HG03354 (cell line): Measurements from ENCODE around the gene MXD1.

Experiments
- ATAC-seq: cut with Tn5 transposase; IDR thresholded peaks from one replicate; pipeline ENCODE4 v1.9.1; 2021; ENCODE audit warnings: mild to moderate bottlenecking; ENCODE audit not compliant: unreplicated experiment, poor library complexity, severe bottlenecking

MXD1 gene

DNA sequence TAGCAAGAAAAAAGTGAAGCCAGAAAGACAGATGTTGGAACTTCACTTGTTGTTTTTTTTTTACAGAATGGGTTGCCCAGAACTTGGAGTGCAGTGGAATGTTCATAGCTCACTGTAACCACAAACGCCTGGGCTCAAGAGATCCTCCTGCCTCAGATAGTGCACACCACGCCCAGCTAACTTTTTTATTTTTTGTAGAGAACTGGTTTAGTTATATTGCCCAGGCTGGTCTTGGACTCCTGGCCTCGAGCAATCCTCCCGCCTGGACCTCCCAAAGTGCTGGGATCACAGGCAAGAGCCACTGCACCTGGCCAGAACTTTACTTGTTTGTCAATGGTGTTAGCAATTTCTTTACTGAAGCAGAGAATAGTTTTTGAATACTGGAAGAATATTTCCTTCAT lies 58.4 kb downstream of the MXD1 start:
- ATAC-seq = no peak

DNA sequence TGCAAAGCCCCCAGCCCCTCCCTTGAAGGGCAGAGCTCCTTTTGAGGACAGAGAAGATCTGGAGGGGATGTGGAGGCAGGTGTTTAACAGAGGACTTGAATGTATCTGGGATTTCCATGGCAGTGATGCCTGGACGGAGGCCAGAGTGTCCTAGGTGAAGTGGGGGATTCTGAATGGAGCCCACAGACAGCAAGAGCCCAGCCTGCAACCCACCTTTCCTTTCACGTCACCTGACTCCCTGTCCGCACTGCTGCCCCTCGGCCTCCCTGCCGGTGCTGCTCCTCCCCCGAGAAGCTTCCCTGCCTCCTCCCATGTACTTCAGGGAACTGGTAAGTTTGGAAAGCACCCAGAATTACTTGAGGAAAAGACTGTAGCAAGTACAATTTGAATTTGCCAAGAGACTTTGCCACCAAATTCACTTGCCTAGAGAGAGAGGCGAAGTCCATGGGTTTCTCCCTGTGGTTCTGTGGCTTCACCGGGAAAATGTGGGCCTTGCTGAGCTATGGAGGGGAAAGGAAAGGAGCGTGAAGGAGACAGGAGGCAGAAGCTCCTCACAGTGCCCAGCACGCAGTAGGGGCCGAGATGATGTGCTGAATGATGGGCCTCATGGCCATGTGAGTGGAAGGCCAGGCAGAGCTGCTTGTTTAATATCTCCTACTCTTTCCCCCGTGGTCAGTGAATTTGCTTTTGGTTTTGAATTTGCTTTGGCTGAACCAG lies 60.4 kb downstream of the MXD1 start:
- no peak for ATAC-seq

DNA sequence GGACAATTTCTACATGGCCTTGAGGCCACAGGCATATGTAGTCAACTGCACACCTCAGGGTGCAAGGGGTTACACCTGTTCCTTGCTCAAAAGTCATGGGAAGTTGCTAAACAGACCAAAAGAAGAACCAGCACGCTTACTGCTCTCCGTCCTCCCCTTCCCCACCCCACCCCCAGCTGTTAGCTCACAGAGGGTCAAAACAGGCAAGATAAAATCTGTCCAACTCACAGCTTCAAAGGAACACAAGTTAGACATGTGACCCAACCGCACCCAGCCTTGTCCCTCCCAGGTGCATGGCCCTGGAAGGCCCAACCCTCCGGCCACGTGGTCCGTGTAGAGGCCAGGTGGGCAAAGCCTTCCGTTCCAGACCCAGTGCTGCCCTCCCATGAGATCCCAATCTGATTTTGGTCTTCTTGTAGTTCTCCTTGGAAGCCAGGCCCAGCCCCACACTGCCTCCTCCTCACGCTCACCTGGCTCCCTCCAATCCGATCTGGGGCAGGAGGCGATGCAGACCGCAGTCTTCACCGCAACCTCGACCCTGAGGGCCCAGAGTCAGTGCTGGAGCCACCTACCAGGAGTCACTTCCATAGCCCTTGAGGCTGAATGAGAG lies 61.0 kb downstream of the MXD1 start:
- no peak for ATAC-seq

DNA sequence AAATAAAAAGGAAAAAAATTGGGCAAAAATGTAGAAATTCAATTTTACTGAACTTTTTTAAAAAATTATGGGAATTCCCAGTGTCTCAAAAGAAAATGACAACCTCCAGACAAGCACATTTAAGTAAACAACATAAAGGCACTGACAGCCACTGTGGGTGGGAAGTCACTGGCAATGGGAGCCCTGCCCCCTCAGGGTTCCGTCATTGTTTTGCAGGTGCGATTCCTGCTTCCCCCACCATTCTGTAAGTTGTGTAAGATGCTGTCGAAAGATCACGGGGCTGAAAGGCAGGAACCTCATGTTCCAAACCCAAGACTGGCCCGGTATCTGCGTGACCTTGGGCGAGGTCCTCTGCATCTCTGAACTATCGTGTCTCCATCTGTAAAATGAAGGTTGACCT lies 62.3 kb downstream of the MXD1 start:
- ATAC-seq = no peak

DNA sequence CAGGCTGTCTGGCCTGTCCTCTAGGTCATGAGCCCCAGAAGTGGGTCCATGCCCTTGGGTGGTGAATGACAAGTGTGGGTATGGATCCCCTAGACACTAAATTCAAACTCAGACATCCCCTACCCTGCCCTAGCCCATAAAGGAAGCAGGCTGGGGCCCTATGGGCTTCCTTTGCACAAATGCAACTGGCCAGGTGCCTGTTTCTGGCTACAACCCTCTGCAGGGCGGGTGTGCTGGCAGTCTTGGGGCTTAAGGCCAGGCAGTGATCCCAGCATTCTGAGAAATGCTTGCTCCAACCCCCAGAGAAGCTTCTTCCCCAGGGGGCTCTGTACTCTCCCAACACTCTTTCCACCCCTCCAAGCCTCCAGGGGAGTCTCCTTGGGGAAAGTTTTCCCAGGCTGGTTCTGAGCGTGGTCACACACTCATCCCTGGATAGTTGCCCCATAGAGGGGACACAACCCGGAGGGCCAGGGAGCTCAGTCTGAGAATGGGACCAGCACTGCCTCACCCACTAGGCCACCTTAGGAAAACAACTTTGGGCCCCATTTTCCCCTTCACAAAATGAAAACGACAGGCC lies 63.1 kb downstream of the MXD1 start:
- no peak for ATAC-seq

DNA sequence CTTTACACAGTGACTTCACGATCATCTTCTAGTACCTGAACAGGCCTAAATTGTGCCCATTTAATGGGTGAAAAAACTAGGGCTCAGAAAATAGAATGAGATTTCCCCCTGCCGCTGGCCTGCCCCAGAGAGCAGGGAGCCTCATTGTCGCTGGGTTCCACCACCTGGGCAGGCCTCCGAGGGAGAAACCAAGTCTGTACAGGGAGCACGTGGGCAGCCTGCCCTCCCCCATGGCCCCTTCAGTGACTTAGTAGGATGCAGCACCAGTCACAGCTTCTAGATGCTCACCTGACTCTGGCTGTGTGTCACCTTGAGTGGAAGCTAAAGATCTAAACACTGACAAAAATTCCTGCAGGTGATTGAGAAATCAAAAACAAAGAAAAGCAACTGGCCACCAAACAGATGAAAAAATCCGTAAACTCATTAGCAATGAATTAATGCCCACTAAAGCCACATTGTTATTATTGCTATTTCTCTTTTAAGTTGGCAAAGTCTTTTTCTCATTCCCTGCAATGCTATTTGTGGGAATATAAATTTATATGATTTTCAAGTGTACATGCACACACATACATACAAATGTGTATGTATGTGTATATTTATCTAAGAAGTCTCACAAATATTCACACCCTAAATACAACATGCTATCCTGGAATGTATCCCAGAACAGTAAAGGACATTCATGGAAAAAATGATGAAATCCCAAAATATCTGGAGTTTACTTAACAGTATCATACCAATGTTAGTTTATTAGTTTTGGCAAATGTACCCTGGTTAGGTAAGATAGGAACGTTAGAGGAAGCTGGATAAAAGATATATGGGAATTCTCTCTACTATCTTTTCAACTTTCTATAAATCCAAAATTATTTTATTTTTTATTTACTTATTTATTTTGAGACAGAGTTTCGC lies 65.2 kb downstream of the MXD1 start:
- ATAC-seq = no peak

DNA sequence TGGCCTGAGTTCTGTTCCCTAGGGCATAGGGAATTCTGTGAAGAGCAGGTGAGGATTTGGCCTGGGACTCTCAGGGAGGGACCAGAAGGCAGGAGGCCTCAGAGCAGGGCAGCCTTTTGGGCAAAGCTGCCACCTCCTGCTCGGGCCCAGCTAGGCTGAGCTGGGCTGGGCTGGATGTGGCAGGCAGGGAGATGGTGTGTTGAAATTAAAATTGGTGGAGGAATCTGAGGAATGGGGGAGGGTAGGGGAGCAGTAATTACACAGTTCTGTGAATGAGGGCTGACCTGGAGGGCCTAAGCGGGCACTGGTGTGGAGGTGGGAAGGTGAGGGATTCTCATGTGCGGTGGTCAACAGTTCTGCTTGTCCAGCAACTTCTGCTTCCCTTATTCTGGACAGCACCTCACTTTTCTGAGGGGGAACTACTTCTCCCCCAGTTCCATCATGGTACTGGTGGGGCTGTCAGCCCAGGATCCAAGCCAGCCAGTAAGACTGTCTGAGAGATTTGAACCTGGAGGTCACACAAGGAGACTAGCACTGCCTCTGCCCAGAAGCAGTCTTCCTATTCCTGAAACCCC lies 68.6 kb downstream of the MXD1 start:
- ATAC-seq = no peak

DNA sequence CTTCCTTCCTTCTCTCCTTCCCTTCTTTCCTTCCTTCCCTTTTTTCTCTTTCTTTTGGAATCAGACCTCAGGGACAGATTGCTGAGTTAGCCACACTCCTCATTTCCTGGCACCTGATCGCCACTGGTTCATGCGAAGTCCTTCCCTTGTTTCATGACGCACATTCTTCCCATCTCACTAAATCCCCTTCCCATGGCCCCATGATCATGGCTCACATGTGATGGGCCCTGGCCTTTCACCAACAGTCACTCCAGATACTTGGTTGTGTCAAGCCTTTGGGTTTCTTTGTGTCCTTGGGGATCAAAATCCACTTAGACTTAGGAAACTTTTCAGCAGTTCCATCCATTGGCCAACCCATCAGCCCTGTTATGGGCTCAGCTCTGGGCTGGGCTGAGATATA lies 70.3 kb downstream of the MXD1 start:
- ATAC-seq = no peak

DNA sequence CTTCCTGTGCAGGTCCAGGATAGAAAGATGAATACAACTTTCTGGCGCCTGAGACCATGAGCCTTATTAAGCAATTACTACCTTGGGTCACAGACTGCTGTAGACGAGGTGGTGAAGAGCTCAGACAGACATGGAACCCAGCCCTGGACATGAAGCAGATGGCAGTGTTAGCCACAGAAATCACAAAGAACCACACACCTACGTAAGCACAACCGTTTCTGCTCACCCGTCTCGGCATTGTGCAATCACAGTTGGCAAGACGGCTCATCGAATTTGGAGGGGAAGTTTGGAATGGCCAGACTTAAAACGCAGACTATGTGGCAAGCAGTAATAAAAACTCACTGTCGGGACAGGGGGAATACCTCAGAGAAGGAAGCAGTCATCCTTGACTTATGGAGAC lies 70.8 kb downstream of the MXD1 start:
- no peak for ATAC-seq

DNA sequence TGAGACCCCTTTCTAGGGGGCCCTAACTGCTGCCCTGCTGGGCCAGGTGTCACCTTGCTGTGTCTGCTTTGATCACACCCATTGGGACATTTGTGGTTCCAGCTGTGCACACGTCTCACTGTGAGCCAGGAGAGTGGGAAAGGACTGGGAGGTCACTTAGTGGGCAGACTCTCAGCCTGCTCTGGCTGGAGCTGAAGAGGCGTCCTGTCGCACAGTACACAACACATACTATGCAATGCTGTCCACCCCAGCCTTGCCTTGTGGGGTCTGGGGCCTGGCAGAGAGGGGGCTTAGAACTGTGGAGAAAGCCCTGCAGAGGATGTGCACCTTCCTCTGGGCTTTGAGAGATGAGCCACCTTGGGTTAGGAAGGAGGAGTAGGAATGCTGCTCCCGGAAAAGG lies 71.8 kb downstream of the MXD1 start:
- ATAC-seq = no peak

DNA sequence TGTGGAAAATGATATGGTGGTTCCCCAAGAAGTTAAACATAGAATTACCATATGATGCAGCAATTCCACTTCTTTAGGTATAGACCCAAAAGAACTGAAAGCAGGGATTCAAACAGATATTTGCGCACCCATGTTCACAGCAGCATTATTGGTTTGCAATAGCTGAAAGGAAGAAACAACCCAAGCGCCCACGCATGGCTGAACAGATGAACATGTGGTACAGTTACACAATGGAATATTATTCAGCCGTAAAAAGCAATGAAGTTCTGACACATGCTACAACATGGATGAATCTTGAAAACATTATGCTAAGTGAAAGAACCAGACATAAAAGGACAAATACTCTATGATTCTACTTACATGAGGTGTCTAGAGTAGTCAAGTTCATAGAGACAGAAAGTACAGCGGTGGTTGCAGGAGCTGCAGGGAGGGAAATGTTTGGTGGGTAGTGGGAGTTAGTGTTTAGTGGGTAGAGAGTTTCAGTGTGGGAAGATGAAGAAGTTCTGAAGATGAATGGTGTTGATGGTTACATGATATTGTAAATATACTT lies 73.3 kb downstream of the MXD1 start:
- no peak for ATAC-seq

DNA sequence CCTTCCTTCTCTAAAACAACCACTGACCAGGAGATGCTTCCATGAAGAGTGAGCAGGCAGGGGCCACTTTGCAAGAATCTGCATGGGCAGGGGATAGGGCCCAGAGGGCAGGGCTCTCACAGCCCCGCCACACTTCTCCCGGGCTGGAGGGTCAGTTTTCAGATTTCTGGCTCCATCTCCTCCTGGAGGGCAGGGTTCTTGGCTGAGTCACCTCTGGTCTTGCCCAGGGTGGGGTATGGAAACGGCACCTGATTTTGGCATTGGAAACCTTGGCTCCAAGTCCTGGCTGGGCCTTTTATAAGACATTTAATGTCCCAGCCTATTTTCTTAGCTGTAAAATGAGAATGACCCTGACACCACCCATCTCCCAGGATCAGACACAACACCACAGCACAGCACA lies 74.1 kb downstream of the MXD1 start:
- ATAC-seq = no peak

DNA sequence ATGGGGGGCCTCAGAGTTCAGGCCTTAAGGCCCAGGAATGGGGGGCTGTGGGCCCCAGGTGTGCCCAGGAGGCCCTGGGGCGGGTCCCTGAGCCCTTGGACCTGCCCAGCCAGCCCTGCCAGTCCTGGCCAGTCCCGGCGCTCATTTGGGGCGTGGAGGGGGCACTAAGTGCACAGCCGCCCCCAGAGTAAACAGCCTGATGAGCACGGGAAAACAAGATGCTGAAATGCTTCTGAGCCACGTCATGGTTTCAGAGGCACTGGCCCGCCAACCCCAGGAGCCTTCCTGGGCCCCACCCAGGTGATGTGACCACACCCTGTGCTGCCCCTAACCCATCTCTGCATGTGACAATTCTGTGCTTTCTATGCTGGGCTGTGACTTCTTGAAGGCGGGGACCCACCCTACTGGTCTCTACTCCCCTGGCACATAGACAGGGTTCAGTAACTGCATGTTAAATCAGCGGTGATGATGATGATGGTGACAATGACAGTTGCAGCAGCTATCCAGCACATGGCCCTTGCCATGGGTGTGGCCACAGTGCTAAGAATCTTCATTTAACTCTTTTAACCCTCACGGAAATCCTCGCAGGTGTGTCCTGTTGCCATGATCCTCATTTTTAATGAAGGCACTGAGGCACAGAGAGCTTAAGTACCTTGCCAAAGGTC lies 74.7 kb downstream of the MXD1 start:
- ATAC-seq = no peak
